Prostate gland (tissue), 2 donors: ENCODE measurements around the gene BNC2. TPM values are rescaled to one million over a fixed set of nuclear protein-coding genes. Genes with fewer than 3 reads are reported as not detected.

ENCODE experiments used
- DNase-seq: peaks from one replicate; pipeline ENCODE4 v3.0.0-alpha.2; 2019; ENCODE audit warnings: low spot score
- H3K27ac ChIP-seq, 2 donors: fragments of 200-600 bp; sonication (generic); 2 replicates each; pipeline ENCODE4 v1.5.1; 2017 to 2019
- H3K27me3 ChIP-seq: fragments of 200-600 bp; sonication (generic); replicated peaks from 2 replicates; pipeline ENCODE4 v1.5.1; 2019; ENCODE audit not compliant: insufficient read depth
- H3K36me3 ChIP-seq, 2 donors: fragments of 200-600 bp; sonication (generic); 1 replicate in 1 of 2; 2 replicates in 1 of 2; pipeline versions ENCODE4 v1.5.1 to v1.8.1; 2017 to 2019
- H3K4me1 ChIP-seq: fragments of 200-600 bp; sonication (generic); replicated peaks from 2 replicates; pipeline ENCODE4 v1.5.1; 2019
- H3K4me3 ChIP-seq, 2 donors: fragments of 200-600 bp; sonication (generic); 2 replicates each; pipeline ENCODE4 v1.5.1; 2017 to 2019
- H3K9me3 ChIP-seq: fragments of 200-600 bp; sonication (generic); 2 replicates; pipeline ENCODE4 v1.5.1; 2017
- POLR2A ChIP-seq: fragments of 450-650 bp; IDR thresholded peaks from one replicate; pipeline ENCODE4 v1.6.1; 2016; ENCODE audit warnings: antibody characterized with exemption, mild to moderate bottlenecking
- POLR2AphosphoS5 ChIP-seq: sonication (generic); formaldehyde crosslinking; IDR thresholded peaks from one replicate; pipeline ENCODE4 v1.6.1; 2017; ENCODE audit warnings: antibody characterized with exemption
- WGBS: methylation state at CpG from one replicate; pipeline ENCODE4 v1.1.5; 2018; 5-methylcytosine and 5-hydroxymethylcytosine counted together
- intact Hi-C: fragments of 100-400 bp; cut with DNase I; formaldehyde crosslinking; loops from one replicate; pipeline ENCODE4 v1.14.2; 2022
- total RNA-seq, 2 donors: library from RNA; depleted of rRNA; stranded (reverse); fragments of >200 nt; gene quantifications; one replicate each; pipeline ENCODE4 v1.1.0, GENCODE V29; 2016
- TF ChIP-seq, protein P1 (sequence below), 4 experiments: fragments of 200-600 bp in 2 of 4; fragments of 450-650 bp in 2 of 4; sonication (generic) in 2 of 4; IDR thresholded peaks; 1 replicate in 3 of 4; 2 replicates in 1 of 4; pipeline ENCODE4 v1.5.1; 2016 to 2019; ENCODE audit warnings: antibody characterized with exemption in 4 of 4, mild to moderate bottlenecking in 2 of 4, moderate library complexity in 2 of 4

BNC2 gene
- total RNA-seq, 2 donors from 2014 or later = 4.9 to 37.2 TPM

DNA sequence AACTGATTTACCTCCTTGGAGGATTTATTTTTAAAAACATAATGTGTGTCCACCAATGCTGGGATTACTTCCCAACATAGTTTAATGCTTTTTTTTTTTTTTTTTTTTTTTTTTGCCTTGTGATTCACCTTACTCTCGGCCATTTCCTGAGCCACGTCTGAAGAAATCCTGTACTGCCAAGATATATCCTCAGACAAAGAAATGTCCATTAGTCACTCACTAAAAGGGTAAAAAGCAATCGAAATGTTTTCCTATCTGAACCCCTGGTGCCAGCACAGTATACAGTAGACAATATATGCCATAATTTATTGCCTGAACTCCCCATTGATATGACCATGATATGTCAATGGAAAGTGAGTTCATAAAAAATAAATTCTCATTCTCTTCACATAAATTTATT, 344.1 kb downstream of the BNC2 start:
- Histone ChIP-seq H3K36me3 (no peaks in the 10 kb centered on the region), H3K4me3 (no peak overlapping the region), H3K4me1 (no peaks in the 10 kb centered on the region), H3K27me3 (no peaks in the 10 kb centered on the region), H3K27ac (no peak overlapping the region), H3K9me3 (no peaks in the 10 kb centered on the region)
- TF ChIP-seq, protein P1, sequence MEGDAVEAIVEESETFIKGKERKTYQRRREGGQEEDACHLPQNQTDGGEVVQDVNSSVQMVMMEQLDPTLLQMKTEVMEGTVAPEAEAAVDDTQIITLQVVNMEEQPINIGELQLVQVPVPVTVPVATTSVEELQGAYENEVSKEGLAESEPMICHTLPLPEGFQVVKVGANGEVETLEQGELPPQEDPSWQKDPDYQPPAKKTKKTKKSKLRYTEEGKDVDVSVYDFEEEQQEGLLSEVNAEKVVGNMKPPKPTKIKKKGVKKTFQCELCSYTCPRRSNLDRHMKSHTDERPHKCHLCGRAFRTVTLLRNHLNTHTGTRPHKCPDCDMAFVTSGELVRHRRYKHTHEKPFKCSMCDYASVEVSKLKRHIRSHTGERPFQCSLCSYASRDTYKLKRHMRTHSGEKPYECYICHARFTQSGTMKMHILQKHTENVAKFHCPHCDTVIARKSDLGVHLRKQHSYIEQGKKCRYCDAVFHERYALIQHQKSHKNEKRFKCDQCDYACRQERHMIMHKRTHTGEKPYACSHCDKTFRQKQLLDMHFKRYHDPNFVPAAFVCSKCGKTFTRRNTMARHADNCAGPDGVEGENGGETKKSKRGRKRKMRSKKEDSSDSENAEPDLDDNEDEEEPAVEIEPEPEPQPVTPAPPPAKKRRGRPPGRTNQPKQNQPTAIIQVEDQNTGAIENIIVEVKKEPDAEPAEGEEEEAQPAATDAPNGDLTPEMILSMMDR (IDR thresholded peaks at IDR 0.05) = no peak
- TF ChIP-seq POLR2A (no peak), POLR2AphosphoS5 (no peak)
- 72% methylated on average over 3 of the region's 3 CpGs for WGBS
- intact Hi-C loops = no loop called here
- no peak for DNase-seq

GRCh38 chr9:16524823-16525222, 345.6 kb downstream of the BNC2 start:
- Histone ChIP-seq H3K27me3 (no peaks in the 10 kb centered on the region), H3K4me1 (no peaks in the 10 kb centered on the region), H3K9me3 (no peaks in the 10 kb centered on the region), H3K4me3 (no peak overlapping the region), H3K27ac (no peak overlapping the region), H3K36me3 (no peaks in the 10 kb centered on the region)
- 77% methylated on average over 2 of the region's 2 CpGs for WGBS
- intact Hi-C loops = no loop called here
- DNase-seq = no peak
- TF ChIP-seq, protein P1 (IDR thresholded peaks at IDR 0.05) = no peak
- TF ChIP-seq POLR2AphosphoS5 (no peak), POLR2A (no peak)

DNA sequence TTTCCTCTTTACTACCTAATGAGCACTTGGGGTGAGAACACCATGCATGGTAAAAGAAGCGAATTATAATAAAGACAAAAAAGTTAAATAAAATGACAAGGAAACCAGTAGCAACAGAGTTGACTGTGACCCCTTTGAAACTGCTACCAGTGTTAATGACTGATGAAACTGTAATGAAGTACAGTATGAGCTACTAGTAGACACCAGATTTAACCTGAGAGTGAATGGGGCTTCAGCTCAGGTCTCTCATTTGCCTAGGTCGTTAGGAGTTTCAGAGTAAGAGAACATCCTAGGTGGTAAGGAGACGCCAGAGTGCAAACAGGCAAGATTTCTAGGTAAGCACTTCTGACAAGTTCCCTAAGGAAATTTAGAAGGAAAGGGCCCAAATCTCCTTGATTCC, 346.4 kb downstream of the BNC2 start:
- 94% methylated on average over 3 of the region's 3 CpGs for WGBS
- no peak for TF ChIP-seq POLR2AphosphoS5
- no peak for TF ChIP-seq POLR2A
- TF ChIP-seq, protein P1 (IDR thresholded peaks at IDR 0.05) = no peak
- no peak overlapping the region for H3K27ac ChIP-seq

DNA sequence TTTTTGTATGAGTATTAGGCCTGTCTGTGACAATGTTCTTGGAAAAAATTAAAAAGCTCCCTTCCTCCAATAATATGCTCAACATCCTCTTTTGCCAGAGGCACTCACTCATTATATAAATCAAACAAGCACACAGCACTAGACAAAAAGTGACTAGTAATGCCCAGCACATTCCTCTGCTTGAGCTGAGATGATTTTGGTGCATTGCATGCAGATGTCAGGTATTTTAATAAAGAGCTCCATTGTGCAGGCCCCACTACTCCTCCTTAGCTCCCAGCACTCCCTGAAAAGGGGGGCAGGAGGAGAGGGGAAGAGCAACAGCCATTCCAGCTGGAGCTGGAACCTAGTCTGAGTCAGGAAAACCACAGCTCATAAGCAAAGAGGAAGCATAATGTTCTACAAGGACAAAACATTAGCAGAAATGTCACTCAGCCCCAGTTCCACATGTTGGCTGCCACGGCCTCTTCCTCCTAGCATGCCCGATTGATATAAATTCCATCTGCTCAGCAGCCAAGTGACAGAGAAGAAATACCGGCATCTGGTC, 348.5 kb downstream of the BNC2 start:
- Histone ChIP-seq H3K27ac (no peak overlapping the region), H3K36me3 (no peaks in the 10 kb centered on the region), H3K4me1 (no peaks in the 10 kb centered on the region), H3K27me3 (no peaks in the 10 kb centered on the region), H3K9me3 (no peaks in the 10 kb centered on the region), H3K4me3 (no peak overlapping the region)
- no peak for TF ChIP-seq POLR2A
- TF ChIP-seq, protein P1 (IDR thresholded peaks at IDR 0.05) = no peak
- peak; percentile 10 for TF ChIP-seq POLR2AphosphoS5
- intact Hi-C loops = no loop called here
- WGBS = 20% methylated on average over 3 of the region's 3 CpGs
- DNase-seq = no peak

More for the DNA sequence above, 346.4 kb downstream of the BNC2 start:
- DNase-seq = no peak
- H3K27me3 ChIP-seq = no peaks in the 10 kb centered on the region
- intact Hi-C loops = no loop called here
- no peaks in the 10 kb centered on the region for H3K9me3 ChIP-seq
- H3K4me1 ChIP-seq = no peaks in the 10 kb centered on the region
- H3K36me3 ChIP-seq = no peaks in the 10 kb centered on the region
- H3K4me3 ChIP-seq = no peak overlapping the region

- H3K9me3 ChIP-seq = no peaks in the 10 kb centered on the region
These were observed 351.5 kb downstream of the BNC2 start for GRCh38 chr9:16519001-16519400.

More at GRCh38 chr9:16519001-16519400, 351.5 kb downstream of the BNC2 start:
- H3K4me1 ChIP-seq = no peaks in the 10 kb centered on the region
- intact Hi-C loops = loop anchor here (10.0 kb wide), 2 partner anchors 206 to 324 kb away; no protein-coding TSS in a partner anchor
- H3K27ac ChIP-seq = no peak overlapping the region
- WGBS = 88% methylated on average over 2 of the region's 2 CpGs
- H3K4me3 ChIP-seq = no peak overlapping the region
- no peaks in the 10 kb centered on the region for H3K27me3 ChIP-seq
- TF ChIP-seq, protein P1 (IDR thresholded peaks at IDR 0.05) = no peak
- no peak for TF ChIP-seq POLR2AphosphoS5
- TF ChIP-seq POLR2A = no peak
- no peaks in the 10 kb centered on the region for H3K36me3 ChIP-seq
- no peak for DNase-seq
